Aorta (tissue), 5 donors: ENCODE results near the gene PLCB2. TPM values are rescaled to one million over a fixed set of nuclear protein-coding genes. Genes with fewer than 3 reads are reported as not detected.
A peak's percentile ranks its signal among the peaks of the same experiment; 100 is the strongest.

Experiments used
- ATAC-seq: fragments of 200-7000 bp; cut with Tn5 transposase; one replicate; pipeline ENCODE4 v1.9.1; 2022; ENCODE audit warnings: moderate library complexity; ENCODE audit not compliant: low FRiP score
- DNase-seq, 2 donors: peaks; one replicate each; pipeline ENCODE4 v3.0.0-alpha.2; 2020
- H3K27ac ChIP-seq, 2 donors: one replicate each; pipeline ENCODE4 v1.5.1; 2013; ENCODE audit warnings: low read length in 2 of 2, mild to moderate bottlenecking in 2 of 2, moderate library complexity in 2 of 2, control low read depth in 1 of 2, inconsistent platforms in 1 of 2, low read depth in 1 of 2
- H3K27me3 ChIP-seq, 2 donors: one replicate each; pipeline ENCODE4 v1.6.1; 2013; ENCODE audit warnings: control low read depth in 1 of 2, low read length in 1 of 2, mild to moderate bottlenecking in 1 of 2, moderate library complexity in 1 of 2; ENCODE audit not compliant: insufficient read depth in 2 of 2, control insufficient read depth in 1 of 2
- H3K36me3 ChIP-seq, 2 donors: one replicate each; pipeline ENCODE4 v1.6.1; 2013; ENCODE audit warnings: control low read depth in 1 of 2, low read length in 1 of 2, mild to moderate bottlenecking in 1 of 2; ENCODE audit not compliant: insufficient read depth in 2 of 2, control insufficient read depth in 1 of 2
- H3K4me1 ChIP-seq, 2 donors: one replicate each; pipeline ENCODE4 v1.6.1; 2013; ENCODE audit warnings: low read length in 2 of 2, control low read depth in 1 of 2, mild to moderate bottlenecking in 1 of 2, moderate library complexity in 1 of 2; ENCODE audit not compliant: insufficient read depth in 2 of 2, control insufficient read depth in 1 of 2
- H3K4me3 ChIP-seq, 2 donors: one replicate each; pipeline ENCODE4 v1.5.1; 2013; ENCODE audit warnings: low read length in 2 of 2, control low read depth in 1 of 2, mild to moderate bottlenecking in 1 of 2
- H3K9me3 ChIP-seq: one replicate; pipeline ENCODE4 v1.6.1; 2013; ENCODE audit warnings: mild to moderate bottlenecking, low read length; ENCODE audit not compliant: control insufficient read depth
- WGBS, 2 donors: extraction: QIAGEN DNeasy Blood & Tissue Kit; methylation state at CpG; one replicate each; pipeline ENCODE4 v1.1.7; 2013; 5-methylcytosine and 5-hydroxymethylcytosine counted together
- intact Hi-C, 2 donors: fragments of 100-400 bp; cut with DNase I; formaldehyde crosslinking; loops; one replicate each; pipeline versions ENCODE4 v1.14.2 to v1.15.0; 2022
- polyA plus RNA-seq, 2 donors: library from polyadenylated mRNA; stranded (reverse); fragments of 200-250 nt; gene quantifications; one replicate each; pipeline ENCODE4 v1.2.3, GENCODE V29; 2013
- total RNA-seq, 2 donors: library from RNA; stranded (reverse); fragmentation: NEBNext Ultra II Directional; extraction: Animal tissue kit (Norgen Biotek cat#: 25700); gene quantifications; one replicate each; pipeline ENCODE4 v1.2.1, GENCODE V29; 2021
- donor health status: healthy with polysubstance abuse.
- donor health status: Bipolar disorder and iron deficiency.
- donor health status: DM: no; HTN: no; CAD: no.
- donor health status: DM: no; HTN: no; CAD: no.
- donor health status: DM: yes; HTN: yes; CAD: no.

Gene PLCB2
- total and polyA plus RNA-seq, 4 donors: 5.8 to 55.8 (median 15.4) TPM

GRCh38 chr15:40283615-40284300 lies 24.0 kb downstream of the PLCB2 start:
- DNase-seq (no peak), ATAC-seq (no peak)
- Histone ChIP-seq H3K27ac (no peak overlapping the region), H3K36me3 (no peaks in the 10 kb centered on the region), H3K27me3 (no peaks in the 10 kb centered on the region), H3K4me1 (no peaks in the 10 kb centered on the region), H3K4me3 (no peak overlapping the region), H3K9me3 (no peaks in the 10 kb centered on the region)
- intact Hi-C loops: no loop called here
- 38 to 41% methylated on average over 33 of the region's 33 CpGs for WGBS, 2 donors

- intact Hi-C loops: no loop called here
- no peaks in the 10 kb centered on the region for H3K4me1 ChIP-seq
- H3K27ac ChIP-seq: no peak within 1 kb of the TSS
- no peaks in the 10 kb centered on the region for H3K9me3 ChIP-seq
- no peaks in the 10 kb centered on the region for H3K27me3 ChIP-seq
- no peaks in the 10 kb centered on the region for H3K36me3 ChIP-seq
- peak within 1 kb of the TSS in 1 of 2 donors; percentile 27 for H3K4me3 ChIP-seq
- DNase-seq: peak in 1 of 2 donors; percentile 59
- WGBS, 2 donors: 2% methylated on average over 52 to 76 of the region's 76 CpGs
- peak; percentile 52 for ATAC-seq
Observed at GRCh38 chr15:40282869-40283614, 24.7 kb downstream of the PLCB2 start, which contains the start of gene ANKRD63. ANKRD63 (minus strand) TSS chr15:40283064; CDS start chr15:40282586, 478 bp downstream.

GRCh38 chr15:40282147-40282868 lies 25.4 kb downstream of the PLCB2 start:
- Histone ChIP-seq H3K4me3 (peak overlapping the region in 1 of 2 donors; percentile 27), H3K27me3 (no peaks in the 10 kb centered on the region), H3K9me3 (no peaks in the 10 kb centered on the region), H3K4me1 (no peaks in the 10 kb centered on the region), H3K27ac (no peak overlapping the region), H3K36me3 (no peaks in the 10 kb centered on the region)
- peak; percentile 10 for ATAC-seq
- peak in 1 of 2 donors; percentile 60 for DNase-seq
- 1 to 2% methylated on average over 36 to 92 of the region's 92 CpGs for WGBS, 2 donors
- intact Hi-C loops: no loop called here

- intact Hi-C loops: no loop called here
- Histone ChIP-seq H3K4me3 (peak overlapping the region in 1 of 2 donors; percentile 27), H3K4me1 (no peaks in the 10 kb centered on the region), H3K36me3 (no peaks in the 10 kb centered on the region), H3K27me3 (no peaks in the 10 kb centered on the region), H3K9me3 (no peaks in the 10 kb centered on the region), H3K27ac (no peak overlapping the region)
- WGBS, 2 donors: 2 to 3% methylated on average over 19 to 51 of the region's 51 CpGs
- ATAC-seq: no peak
- DNase-seq: no peak
Observed at GRCh38 chr15:40281801-40282146, 26.0 kb downstream of the PLCB2 start.

- Histone ChIP-seq H3K36me3 (no peaks in the 10 kb centered on the region), H3K27ac (no peak overlapping the region), H3K27me3 (no peaks in the 10 kb centered on the region), H3K4me3 (peak overlapping the region in 1 of 2 donors; percentile 27), H3K4me1 (no peaks in the 10 kb centered on the region), H3K9me3 (no peaks in the 10 kb centered on the region)
- DNase-seq (no peak), ATAC-seq (no peak)
- intact Hi-C loops: no loop called here
- WGBS, 2 donors: 43 to 48% methylated on average over 39 to 43 of the region's 43 CpGs
Observed at GRCh38 chr15:40281057-40281800, 26.5 kb downstream of the PLCB2 start.

GRCh38 chr15:40280260-40281056 lies 27.3 kb downstream of the PLCB2 start:
- H3K27me3 ChIP-seq: no peaks in the 10 kb centered on the region
- no peak overlapping the region for H3K4me3 ChIP-seq
- no peaks in the 10 kb centered on the region for H3K36me3 ChIP-seq
- intact Hi-C loops: no loop called here
- 51 to 63% methylated on average over 30 of the region's 30 CpGs for WGBS, 2 donors
- H3K4me1 ChIP-seq: no peaks in the 10 kb centered on the region
- DNase-seq (no peak), ATAC-seq (no peak)
- no peak overlapping the region for H3K27ac ChIP-seq
- no peaks in the 10 kb centered on the region for H3K9me3 ChIP-seq

GRCh38 chr15:40279437-40280141 lies 28.1 kb downstream of the PLCB2 start:
- WGBS, 2 donors: 11 to 16% methylated on average over 34 to 40 of the region's 40 CpGs
- DNase-seq: peak; percentile 79 to 93
- ATAC-seq: peak; percentile 77
- H3K4me1 ChIP-seq: no peaks in the 10 kb centered on the region
- intact Hi-C loops: loop anchor here (1.0 to 5.0 kb wide), 4 partner anchors 63 to 143 kb away; partner anchors contain the start of gene CCDC9B (in 1 of the 2)
- no peaks in the 10 kb centered on the region for H3K36me3 ChIP-seq
- no peak overlapping the region for H3K4me3 ChIP-seq
- H3K27me3 ChIP-seq: no peaks in the 10 kb centered on the region
- no peaks in the 10 kb centered on the region for H3K9me3 ChIP-seq
- no peak overlapping the region for H3K27ac ChIP-seq
